ENCODE data around the gene RHBDD1. TPM values are rescaled to one million over a fixed set of nuclear protein-coding genes. Genes with fewer than 3 reads are reported as not detected.

The RHBDD1 gene
- total and polyA plus RNA-seq, 7 donors, result 1.8 to 28.0 (median 17.5) TPM

DNA sequence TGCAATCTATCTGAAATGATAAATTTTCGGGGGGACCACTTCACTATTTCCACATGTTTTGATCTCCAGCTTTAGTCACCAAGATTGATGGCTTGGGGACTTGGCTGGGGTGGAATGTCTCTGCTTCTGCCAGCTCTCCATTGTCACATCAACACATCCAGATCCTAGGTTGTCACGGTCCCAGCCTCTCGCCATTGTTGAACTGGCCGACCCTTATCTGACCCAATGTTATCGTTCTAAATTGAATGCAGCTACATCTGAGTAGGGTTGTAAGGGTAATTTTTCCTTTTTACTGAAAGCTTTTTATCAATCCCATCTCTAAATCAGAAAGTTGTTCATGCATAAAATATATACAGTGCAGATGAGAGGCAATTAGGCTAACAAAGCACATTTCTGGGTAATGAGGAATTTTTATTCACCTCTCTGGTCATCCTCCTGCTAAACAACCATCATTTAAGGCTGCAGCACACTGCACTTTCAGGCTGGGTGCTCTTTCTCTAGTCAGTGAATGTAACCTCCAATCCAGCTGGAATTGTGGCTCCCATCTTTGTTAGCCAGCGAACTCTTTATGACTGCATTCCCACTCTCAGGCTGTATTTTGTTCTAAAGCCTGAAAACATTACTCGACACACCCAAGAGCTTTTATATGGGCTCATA lies 200.0 kb downstream of the RHBDD1 start:
- TF ChIP-seq, protein P1, sequence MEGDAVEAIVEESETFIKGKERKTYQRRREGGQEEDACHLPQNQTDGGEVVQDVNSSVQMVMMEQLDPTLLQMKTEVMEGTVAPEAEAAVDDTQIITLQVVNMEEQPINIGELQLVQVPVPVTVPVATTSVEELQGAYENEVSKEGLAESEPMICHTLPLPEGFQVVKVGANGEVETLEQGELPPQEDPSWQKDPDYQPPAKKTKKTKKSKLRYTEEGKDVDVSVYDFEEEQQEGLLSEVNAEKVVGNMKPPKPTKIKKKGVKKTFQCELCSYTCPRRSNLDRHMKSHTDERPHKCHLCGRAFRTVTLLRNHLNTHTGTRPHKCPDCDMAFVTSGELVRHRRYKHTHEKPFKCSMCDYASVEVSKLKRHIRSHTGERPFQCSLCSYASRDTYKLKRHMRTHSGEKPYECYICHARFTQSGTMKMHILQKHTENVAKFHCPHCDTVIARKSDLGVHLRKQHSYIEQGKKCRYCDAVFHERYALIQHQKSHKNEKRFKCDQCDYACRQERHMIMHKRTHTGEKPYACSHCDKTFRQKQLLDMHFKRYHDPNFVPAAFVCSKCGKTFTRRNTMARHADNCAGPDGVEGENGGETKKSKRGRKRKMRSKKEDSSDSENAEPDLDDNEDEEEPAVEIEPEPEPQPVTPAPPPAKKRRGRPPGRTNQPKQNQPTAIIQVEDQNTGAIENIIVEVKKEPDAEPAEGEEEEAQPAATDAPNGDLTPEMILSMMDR (IDR thresholded peaks at IDR 0.05), result no peak
- no peak for TF ChIP-seq EP300 (IDR thresholded peaks at IDR 0.05)
- no peak for TF ChIP-seq POLR2AphosphoS5 (IDR thresholded peaks at IDR 0.05)
- TF ChIP-seq POLR2A (IDR thresholded peaks at IDR 0.05), result no peak
- no peaks in the 10 kb centered on the region for H3K9me3 ChIP-seq
- no peaks in the 10 kb centered on the region for H3K27me3 ChIP-seq
- no peak overlapping the region for H3K4me3 ChIP-seq
- DNase-seq, result no peak
- 60 to 62% methylated on average over 7 of the region's 7 CpGs for WGBS, 2 donors
- intact Hi-C loops (cut with DNase I), result no loop called here
- H3K36me3 ChIP-seq, result no peaks in the 10 kb centered on the region
- no peak overlapping the region for H3K27ac ChIP-seq
- H3K4me1 ChIP-seq, result peaks cover 0 to 27% (median 15%) of the 10 kb centered on the region in 4 donors

DNA sequence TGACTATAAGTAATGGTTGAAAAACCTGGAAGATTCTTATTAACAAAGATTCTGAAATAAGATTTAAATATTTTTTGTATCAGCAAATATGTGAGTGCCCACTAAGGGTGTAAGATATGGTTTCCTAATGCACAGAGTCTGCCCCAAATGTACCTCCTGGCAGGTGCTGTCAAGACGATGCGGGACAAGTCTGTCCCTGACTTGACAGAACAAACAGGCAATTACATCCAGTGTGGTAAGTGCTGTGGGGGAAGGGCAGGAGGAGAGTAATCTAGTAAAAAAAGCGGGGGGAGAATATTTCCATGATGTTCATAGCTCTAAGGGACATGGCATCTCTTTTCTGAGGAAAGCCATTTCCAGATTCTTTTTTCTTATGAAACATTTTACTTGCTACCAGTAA lies 200.7 kb downstream of the RHBDD1 start:
- DNase-seq, result no peak
- no peak overlapping the region for H3K27ac ChIP-seq
- intact Hi-C loops (cut with DNase I), result no loop called here
- no peaks in the 10 kb centered on the region for H3K36me3 ChIP-seq
- H3K4me1 ChIP-seq, result peaks cover 0 to 27% (median 15%) of the 10 kb centered on the region in 4 donors
- no peak overlapping the region for H3K4me3 ChIP-seq
- 33 to 69% methylated on average over 3 of the region's 3 CpGs for WGBS, 2 donors
- H3K9me3 ChIP-seq, result no peaks in the 10 kb centered on the region
- TF ChIP-seq, protein P1 (IDR thresholded peaks at IDR 0.05), result no peak
- no peak for TF ChIP-seq POLR2A (IDR thresholded peaks at IDR 0.05)
- no peak for TF ChIP-seq POLR2AphosphoS5 (IDR thresholded peaks at IDR 0.05)
- no peak for TF ChIP-seq EP300 (IDR thresholded peaks at IDR 0.05)
- H3K27me3 ChIP-seq, result no peaks in the 10 kb centered on the region

DNA sequence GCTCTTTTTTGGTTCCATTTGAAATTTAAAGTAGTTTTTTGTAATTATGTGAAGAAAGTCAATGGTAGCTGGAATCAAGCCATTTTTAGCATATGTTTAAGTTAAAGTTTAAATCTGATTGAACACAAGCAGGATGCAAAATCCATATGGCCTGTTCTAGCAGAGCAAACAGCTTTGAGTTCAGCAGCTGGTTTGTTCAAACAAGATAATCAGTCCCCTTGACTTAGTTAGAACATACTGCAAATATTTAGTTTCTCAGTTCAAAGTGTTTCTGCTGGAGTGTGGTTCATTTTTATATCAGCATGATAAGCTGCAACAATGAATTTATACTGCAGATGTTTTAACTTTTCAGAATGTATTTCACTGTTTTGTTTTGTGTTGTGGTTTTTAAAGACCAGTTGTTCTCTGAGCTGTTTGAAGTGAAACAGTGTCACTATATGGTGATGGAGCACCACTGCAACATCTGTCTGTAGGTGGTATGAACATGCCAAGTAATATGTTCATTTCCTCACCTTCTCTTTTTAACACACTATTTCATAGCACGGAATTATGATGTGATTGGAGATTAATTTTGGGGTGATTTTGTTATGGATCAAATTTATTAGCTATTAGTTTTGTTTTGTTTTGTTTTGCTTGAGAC lies 202.8 kb downstream of the RHBDD1 start:
- no peak overlapping the region for H3K4me3 ChIP-seq
- peaks cover 0 to 20% (median 11%) of the 10 kb centered on the region in 4 donors for H3K4me1 ChIP-seq
- H3K27ac ChIP-seq, result no peak overlapping the region
- no peaks in the 10 kb centered on the region for H3K27me3 ChIP-seq
- TF ChIP-seq EP300 (IDR thresholded peaks at IDR 0.05), result no peak
- no peak for TF ChIP-seq POLR2A (IDR thresholded peaks at IDR 0.05)
- no peak for TF ChIP-seq POLR2AphosphoS5 (IDR thresholded peaks at IDR 0.05)
- TF ChIP-seq, protein P1 (IDR thresholded peaks at IDR 0.05), result no peak
- no peaks in the 10 kb centered on the region for H3K36me3 ChIP-seq
- DNase-seq, result no peak
- WGBS, 2 donors, result 23 to 66% methylated on average over 1 of the region's 1 CpG
- no peaks in the 10 kb centered on the region for H3K9me3 ChIP-seq
- intact Hi-C loops (cut with DNase I), result no loop called here

DNA sequence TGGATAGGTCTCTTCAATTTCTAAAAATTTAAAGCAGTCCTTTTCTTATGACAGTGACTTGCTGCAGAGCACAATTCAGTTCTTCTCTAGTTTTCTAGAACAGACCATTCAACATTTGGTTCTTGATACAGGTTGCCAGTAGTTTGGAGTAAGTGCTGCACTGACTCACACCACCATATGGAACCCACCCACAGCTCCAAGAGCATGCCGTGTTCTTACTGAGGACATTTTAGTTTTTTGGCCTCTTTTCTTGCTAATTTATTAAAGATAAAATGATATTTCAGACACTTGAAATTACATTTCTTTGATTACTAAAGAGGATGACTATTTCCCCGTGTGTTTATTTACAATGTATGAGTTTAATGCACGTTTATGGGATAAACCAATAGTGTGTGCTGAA lies 208.1 kb downstream of the RHBDD1 start:
- H3K9me3 ChIP-seq, result no peaks in the 10 kb centered on the region
- H3K36me3 ChIP-seq, result no peaks in the 10 kb centered on the region
- no peak for DNase-seq
- WGBS, 2 donors, result 74 to 76% methylated on average over 3 of the region's 3 CpGs
- no peaks in the 10 kb centered on the region for H3K4me1 ChIP-seq
- no peaks in the 10 kb centered on the region for H3K27me3 ChIP-seq
- H3K27ac ChIP-seq, result no peak overlapping the region
- no peak overlapping the region for H3K4me3 ChIP-seq
- TF ChIP-seq POLR2AphosphoS5 (IDR thresholded peaks at IDR 0.05) (no peak), POLR2A (IDR thresholded peaks at IDR 0.05) (no peak), EP300 (IDR thresholded peaks at IDR 0.05) (no peak)
- TF ChIP-seq, protein P1 (IDR thresholded peaks at IDR 0.05), result no peak
- intact Hi-C loops (cut with DNase I), result no loop called here

Small RNA genes lying within 50 kb of the gene (small RNA-seq; reads per million reads assigned to genes)
- gene RF00554, result 0 reads per million in 3 donors

Other genes starting within 250 kb of the RHBDD1 start
- gene IRS1, start 36.2 kb upstream of the RHBDD1 start, total RNA-seq, result 10 to 100 TPM; 18.5 to 29.1 (median 23.7) TPM
- gene IRS1, start 36.2 kb upstream of the RHBDD1 start, polyA plus RNA-seq, result 1 to 10 TPM; 2.3 to 7.6 (median 6.0) TPM